ENCODE data around the gene TRIM74.
"Not testable (repeated sequence)": the region's sequence is repeated elsewhere in the genome, so short reads cannot be mapped to it uniquely, and the experiment has no call there.

The TRIM74 gene

DNA sequence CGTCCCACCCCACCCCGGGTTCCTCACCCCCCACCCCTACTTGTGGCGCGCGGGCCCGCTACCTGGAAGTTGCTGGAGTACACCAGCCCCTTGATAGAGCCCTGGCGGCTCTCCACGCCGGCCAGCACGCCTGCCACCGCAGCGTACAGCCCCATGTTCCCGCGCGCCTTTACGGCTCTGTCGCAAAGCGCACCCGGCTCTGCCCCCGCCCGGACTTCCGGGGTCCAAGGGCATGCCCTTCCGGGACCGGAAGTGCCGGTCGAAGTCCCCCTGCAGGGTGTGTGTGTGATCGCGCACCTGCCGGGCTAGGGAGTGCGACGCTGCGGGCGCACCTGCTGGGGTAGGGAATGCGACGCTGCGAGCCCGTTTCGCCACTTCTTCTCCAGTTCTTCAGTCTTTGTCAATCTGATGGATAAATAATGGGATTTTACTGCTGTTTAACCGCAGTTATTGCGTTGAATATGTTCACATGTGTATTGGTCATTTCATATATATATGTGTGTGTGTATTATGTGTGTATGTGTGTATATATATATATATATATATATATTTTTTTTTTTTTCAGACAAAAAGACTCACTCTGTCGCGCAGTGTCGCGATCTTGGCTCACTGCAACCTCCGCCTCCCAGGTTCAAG is 14.6 kb downstream of the TRIM74 start:
- not testable (repeated sequence) for DNase-seq

DNA sequence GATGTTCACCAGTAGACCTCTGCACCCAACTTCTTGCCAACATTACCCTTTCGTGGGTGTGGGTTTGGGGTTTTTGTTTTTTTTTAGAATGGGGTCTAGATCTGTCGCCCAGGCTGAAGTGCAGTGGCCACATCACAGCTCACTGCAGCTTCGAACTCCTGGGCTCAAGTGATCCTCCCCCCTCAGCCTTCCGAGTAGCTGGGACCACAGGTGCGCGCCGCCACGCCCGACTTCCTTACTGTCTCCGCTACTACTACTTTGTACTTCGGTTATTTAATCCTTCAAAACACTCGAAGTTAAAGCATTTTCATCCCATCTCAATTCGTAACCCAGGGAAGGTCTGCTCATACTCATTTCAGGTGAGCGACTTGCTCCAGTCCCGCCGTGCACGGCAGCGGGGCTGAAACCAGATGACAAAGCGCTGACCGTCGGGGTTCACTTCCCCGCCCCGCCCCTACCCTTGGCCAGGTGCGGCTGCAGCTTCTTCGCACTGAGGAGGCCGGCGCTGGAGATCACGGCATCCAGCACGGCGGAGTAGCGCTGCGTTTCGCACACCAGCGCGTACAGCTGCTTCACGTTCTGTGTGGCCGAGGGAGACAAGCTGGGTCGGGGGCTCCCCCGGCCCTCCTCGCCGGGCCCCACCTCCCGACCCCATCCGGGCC is 15.2 kb downstream of the TRIM74 start:
- DNase-seq, result not testable (repeated sequence)

DNA sequence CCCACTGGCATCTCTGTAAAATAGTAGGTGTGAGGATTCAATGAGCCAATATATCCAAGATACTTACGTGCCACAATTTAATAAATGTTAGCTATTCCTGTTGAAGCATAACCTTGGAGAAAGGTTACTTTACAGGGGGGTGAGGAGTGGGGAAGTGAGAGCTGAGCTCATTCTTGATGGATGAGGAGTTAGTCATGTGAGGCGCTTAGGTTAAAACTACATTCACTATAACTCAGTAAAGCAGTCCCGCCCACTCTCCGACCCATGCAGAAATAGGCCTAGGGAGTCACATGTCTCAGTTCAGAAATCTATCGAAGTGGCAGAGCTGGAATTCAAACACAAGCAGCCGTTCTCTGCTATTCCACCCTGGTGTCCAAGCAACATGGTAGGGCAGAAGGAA is 18.8 kb downstream of the TRIM74 start:
- not testable (repeated sequence) for DNase-seq

DNA sequence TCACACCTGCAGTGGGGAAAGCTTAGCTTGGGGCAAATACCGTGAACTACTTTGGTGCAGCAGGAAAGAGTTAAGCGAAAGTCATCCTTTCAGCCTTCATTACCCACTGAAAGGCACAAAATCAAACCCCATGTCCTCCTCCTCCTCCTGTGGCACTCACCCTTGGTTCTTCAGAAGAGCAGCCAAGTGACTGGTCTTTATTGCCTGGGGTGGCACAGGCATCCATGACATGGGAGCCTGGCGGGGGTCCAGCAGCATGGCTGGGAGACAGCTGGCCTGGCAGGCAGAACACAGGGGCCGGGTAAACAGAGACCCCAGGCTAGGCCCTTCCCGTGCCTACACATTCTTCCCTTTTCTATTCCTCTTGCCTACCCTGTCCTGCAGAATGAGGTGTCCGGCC is 19.6 kb downstream of the TRIM74 start:
- not testable (repeated sequence) for DNase-seq

DNA sequence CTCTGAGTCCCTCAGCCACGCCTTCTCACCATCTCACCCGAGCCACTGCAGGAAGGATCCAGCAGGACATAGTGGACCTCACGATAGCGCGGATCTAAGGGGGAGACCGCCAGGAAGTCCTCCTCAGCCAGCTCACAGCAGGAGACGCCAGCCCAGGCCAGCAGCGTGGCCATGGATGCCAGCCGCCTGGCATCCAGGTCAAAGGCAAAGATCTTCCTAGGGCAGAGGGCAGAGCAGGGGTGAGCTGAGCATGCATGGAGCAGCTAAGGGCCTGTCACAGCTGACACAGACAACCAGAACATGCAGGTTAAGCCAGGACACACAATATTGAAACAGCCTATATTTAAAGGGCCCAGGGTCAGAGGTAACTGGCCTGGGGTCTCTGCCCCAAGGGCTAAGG is 20.0 kb downstream of the TRIM74 start:
- not testable (repeated sequence) for DNase-seq

DNA sequence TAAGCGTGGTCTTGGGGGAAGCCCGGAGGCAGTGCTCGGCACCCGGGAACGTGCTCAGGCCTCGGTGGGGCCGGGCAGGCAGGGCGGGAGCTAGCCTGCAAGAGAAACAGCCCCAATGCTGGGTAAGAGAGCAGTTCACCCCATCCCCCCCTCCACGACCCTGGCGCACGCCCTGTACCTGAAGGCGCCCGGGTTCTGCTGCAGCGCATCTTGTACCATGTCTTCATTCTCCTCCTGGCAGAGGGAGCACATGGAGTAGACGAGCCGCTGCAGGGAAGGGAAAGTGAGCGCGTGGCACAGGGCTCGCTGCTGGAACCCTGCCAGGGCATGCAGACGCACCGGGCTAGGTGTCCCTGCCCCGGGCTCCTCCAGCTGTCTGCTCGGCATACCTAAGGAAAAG is 20.6 kb downstream of the TRIM74 start:
- not testable (repeated sequence) for DNase-seq

DNA sequence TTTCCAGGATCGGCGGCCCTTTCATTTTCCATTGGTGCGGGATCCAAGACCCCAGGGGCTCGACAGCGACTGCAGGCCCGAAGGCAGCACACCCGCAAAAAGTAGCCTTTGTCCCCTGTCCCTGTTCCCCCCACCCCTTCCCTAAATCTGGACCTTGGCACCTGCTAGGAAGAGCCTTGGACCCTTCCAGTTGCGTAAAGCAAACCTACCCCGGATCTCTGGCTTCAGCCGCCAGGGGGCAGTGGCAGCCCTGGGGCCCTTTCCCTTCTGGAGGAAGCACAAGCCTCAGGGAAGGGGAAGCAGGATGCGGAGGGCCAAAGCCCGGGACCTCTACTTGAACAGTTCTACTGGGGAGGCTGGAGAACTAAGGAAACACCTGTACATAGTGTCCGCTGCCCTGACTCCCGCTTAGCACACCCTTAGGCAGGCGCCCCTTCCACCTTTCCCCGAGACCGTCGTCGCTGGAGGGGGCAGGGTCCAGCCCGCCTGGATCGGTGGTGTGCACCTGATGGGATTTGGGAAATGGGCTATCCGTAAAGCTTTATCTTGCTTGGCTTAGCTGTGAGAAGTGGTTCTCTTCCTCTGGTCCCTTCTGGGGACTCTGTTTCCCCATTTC is 23.0 kb downstream of the TRIM74 start:
- DNase-seq, result not testable (repeated sequence)

DNA sequence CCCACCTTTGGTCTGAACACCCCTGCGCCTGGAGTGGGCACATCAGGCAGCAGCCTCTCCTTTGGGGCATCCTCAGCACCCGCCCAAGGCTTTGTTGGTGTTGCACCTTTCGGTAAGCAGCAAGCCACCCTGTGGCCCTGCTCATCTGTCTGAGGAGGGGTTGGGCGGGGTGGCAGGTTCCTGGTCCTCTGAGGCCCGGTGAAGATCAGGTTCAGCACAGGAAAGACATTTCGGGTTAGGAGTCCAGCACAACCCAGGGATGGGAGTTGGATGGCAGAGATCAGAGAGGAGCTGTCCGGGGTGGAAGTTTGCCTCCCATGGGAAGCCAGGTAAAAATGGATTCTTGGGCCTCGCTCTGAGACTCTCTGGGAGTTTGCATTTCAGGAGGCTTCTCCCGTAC is 23.7 kb downstream of the TRIM74 start:
- DNase-seq, result not testable (repeated sequence)

DNA sequence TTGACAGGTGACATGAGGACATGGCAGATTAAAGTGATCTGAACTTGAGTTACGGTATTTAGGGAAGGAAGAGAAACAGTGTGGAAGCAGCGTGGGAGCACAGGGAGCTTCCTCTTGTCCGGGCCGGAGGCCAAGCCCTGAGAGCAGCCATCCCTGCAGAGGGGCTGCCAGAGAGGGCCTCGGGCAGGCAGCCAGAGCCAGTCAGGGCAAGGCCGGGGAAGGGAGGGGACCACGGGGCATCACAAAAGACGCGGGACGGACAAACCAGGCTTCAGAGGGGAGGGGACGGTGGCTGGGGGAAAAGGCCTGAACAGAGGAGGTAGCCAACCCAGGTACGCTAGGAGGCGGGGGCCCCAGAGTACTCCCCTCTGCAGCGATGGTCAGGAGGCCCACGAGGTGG is 24.3 kb downstream of the TRIM74 start:
- not testable (repeated sequence) for DNase-seq

DNA sequence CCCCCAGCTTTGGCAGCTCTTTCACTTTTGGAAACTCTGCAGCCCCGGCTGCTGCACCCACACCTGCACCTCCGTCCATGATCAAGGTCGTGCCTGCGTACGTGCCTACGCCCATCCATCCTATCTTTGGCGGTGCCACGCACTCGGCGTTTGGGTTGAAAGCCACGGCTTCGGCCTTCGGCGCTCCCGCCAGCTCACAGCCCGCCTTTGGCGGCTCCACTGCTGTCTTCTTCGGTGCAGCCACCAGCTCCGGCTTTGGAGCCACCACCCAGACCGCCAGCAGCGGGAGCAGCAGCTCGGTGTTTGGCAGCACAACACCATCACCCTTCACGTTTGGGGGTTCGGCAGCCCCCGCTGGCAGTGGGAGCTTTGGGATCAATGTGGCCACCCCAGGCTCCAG is 26.3 kb downstream of the TRIM74 start:
- not testable (repeated sequence) for DNase-seq

DNA sequence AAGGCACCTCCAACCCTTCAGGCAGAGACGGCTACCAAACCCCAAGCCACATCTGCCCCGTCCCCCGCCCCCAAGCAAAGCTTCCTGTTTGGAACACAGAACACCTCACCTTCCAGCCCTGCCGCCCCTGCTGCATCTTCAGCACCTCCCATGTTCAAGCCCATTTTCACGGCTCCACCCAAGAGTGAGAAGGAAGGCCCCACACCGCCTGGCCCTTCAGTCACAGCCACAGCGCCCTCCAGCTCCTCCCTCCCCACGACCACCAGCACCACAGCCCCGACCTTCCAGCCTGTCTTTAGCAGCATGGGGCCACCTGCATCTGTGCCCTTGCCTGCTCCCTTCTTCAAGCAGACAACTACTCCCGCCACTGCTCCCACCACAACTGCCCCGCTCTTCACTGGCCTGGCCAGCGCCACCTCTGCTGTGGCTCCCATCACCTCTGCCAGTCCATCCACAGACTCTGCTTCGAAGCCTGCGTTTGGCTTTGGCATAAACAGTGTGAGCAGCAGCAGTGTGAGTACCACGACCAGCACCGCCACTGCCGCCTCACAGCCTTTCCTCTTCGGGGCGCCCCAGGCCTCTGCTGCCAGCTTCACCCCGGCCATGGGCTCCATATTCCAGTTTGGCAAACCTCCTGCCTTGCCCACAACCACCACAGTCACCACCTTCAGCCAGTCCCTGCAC is 27.1 kb downstream of the TRIM74 start:
- DNase-seq, result not testable (repeated sequence)

DNA sequence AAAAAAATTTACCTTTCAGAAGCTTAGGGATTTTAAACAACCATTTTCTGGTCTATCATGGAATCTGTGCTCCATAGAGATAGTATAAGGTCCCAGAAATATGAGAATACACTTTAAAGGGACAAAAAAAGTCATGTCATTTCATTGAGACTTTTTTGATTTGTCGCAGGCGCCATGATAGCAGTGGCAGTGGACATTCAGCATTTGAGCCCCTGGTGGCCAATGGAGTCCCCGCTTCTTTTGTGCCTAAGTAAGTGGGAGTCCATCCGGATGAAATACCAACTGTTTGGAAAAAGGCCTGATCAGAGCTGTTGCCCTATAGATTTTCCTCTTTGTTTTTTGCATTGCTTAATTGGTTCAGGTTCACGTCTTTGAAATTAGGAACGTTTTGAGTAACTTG is 41.0 kb downstream of the TRIM74 start:
- DNase-seq, result not testable (repeated sequence)

DNA sequence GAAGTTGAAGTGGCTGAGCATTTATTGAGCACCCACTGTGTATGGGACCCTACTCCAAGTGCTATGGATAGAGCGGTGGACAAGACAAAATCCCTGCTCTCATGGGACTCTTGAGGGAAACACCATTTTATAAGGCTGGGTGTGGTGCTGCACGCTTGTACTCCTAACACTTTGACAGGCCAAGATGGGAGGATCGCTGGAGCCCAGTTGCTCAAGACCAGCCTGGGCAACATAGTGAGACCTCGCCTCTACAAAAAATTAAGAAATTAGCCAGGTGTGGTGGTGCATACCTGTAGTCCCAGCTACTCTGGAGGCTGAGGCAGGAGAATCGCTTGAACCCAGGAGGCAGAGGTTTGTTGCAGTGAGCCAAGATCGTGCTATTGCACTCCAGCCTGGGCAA is 41.5 kb downstream of the TRIM74 start:
- not testable (repeated sequence) for DNase-seq

DNA sequence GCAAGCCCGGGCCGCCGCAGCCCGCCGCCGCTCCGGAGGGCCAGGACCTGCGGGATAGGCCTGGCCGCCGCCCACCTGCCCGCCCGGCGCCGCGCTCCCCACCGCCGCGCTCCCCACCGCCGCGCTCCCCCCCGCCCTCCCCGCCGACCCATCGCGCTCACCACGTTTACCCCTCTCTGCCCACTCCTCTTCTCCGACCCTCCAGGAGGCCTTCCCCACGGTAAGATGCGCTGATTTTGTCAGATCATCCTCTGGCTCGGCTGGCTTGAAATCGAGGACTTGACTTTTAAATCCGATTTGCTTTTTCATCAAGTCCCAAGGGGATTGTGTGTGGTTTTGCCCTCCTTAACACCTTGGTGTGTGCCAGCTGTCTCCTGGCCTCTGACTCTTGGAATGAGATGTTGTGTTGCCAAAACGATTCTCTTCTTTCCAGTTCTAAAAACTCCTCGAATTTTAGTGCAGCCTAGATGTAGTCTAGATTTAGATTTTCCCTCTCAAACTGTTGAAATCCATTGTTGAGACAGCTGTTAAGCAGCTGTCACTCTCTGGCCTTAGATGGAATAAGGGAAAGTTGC is 43.6 kb downstream of the TRIM74 start:
- no peak for DNase-seq

DNA sequence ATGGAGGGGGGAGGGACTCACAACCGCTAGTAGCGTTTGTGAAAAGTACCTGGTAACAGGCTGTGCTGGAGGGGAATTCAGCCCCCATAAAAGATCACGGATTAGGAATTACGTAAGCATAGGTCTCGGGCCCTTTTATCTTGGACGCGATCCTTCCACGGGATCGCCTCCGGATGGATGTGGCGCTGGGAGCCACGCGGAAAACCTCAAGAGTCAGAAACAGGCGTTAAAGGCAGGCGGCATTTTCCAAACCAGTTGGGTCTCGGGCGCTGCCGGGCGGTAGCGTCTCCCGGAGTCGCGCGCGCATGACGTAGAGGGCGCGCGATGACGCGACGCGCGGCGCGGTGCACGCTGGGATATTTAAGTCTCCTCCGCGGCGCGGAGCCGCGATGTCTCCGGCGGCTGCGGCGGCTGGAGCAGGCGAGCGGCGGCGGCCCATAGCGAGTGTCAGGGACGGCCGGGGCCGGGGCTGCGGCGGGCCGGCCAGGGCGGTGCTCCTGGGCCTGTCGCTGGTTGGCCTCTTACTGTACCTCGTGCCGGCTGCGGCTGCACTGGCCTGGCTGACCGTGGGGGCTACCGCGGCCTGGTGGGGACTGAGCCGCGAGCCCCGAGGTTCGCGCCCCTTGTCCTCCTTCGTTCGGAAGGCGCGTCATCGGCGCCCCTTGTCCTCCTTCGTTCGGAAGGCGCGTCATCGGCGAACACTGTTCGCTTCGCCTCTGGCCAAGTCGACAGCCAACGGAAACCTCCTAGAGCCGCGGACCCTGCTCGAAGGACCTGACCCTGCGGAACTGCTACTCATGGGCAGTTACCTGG is 44.3 kb downstream of the TRIM74 start, which contains the start of gene POM121:
Gene POM121, plus strand, starts transcription at position 363 of the 813 bp plus-strand sequence. Its CDS starts 27 bp downstream, at position 390.
- DNase-seq, result peak; percentile 74 to 82

DNA sequence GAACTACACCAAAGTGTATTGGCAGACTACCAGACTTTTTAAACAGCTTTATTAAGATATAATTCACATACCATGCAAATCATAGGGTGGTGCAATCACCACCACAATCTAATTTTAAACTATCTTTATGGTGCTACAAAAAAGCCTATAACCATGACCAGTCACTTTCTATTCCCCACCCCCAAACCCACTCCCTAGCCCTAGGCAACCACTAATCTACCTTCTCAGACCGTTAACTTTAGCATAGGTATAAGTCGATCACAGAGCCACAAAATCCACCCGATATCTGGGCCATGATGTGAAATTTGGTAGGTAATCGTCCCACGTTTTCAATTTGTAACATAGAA is 44.9 kb downstream of the TRIM74 start:
- DNase-seq, result no peak

DNA sequence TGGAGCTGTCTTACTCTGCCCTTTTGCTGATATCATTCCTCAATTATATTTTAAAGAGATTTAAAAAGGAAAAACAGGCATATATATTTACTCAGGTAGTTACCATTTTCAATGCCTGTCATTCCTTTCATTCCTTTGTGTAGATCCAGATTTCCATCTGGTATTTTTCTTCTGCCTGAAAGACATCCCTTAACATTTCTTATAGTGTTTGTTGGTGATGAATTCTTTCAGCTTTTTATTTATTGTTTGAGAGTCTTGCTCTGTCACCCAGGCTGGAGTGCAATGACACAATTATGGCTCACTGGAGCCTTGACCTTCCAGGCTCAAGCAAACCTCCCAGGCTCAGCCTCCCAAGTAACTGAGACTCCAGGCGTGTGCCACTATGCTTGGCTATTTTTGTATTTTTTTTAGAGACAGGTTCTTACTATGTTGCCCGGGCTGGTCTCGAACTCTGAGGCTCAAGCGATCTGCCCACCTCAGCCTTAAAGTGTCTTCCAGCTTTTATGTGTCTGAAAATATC is 50.0 kb downstream of the TRIM74 start:
- DNase-seq, result no peak

DNA sequence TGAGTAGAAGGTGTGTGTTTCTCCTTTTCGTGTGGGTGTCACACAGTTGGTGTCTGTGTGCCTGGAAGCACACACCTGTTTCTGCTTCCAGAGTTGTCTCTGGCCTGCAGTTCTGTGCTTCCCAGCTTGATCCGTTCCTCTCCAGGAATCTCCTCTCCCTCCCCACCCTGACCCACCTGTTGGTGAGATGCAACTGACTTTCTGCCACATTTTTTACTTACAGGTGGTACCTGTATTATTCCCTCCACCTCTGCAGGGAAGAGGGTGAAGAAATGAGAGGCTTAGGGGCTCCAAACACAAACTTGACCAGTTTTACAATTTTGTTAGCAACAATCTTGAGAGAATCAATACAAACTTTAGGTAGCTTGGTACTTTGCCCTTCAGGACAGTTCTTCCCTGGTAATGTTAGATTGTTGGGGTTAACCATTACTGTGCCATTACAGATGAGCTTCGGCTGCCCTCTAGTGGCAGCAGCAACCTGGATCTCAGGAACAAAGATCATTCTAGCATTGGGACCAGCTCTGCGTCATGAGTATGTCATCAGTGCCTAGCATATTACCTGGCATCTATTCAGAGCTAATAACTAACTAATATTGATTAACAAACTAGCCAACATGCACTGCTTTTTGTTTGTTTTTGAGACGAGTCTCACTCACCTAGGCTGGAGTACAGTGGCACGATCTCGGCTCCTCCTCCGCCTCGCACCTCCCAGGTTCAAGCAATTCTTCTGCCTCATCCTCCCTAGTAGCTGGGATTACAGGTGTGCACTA is 54.3 kb downstream of the TRIM74 start:
- DNase-seq, result peak; percentile 47 to 61

DNA sequence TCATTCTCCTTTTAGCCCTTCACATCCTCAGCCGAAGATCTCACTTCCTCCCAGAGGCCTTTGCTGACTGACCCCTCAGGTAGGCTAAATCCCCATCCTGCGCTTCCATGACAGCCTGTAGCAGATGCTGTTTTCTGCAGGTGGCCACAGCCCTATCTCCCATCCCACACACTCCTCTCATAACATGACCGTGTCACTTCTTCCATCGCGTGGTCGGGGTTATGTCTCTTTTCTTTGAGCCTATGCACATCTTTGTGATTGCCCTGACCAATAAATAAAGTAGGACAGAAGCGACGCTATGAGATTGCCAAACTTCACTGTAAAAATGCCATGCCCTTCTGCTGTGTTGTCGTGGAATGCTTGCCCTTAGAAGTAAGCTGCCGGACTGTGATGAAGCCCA is 55.5 kb downstream of the TRIM74 start:
- DNase-seq, result not testable (repeated sequence)

DNA sequence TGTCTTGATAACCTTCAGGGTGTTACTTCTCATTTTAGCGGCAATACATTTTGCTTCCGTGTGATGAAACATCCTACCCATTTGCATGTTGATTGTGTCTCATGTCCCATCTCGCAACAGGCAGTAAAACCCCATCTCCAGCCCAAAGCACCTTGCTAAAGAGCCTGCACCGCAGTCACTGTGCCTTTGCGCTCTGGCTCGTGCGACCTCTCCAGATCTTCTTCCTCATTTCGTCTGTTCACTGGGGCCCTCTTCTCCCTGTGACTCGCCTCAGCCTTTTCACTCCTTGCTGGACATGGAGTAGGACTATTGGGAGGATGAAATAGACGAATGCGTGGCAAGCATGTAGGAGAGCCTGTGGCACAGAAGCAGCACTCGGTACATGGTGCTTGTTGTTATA is 57.9 kb downstream of the TRIM74 start:
- DNase-seq, result not testable (repeated sequence)
